Neural cell (in vitro differentiated cells): ENCODE measurements around the gene SPTB. TPM values are rescaled to one million over a fixed set of nuclear protein-coding genes. Genes with fewer than 3 reads are reported as not detected.

ENCODE experiments used
- H2AFZ ChIP-seq: fragments of 200-600, 300-800 bp; sonication (generic), shearing (Covaris generic); 2 replicates; pipeline ENCODE4 v1.6.0; 2014; ENCODE audit warnings: low read depth, mild to moderate bottlenecking, antibody characterized with exemption, low read length, moderate library complexity
- H3F3A ChIP-seq: fragments of 200-600 bp; shearing (Covaris generic); 2 replicates; pipeline ENCODE4 v1.6.1; 2016; ENCODE audit warnings: mild to moderate bottlenecking, moderate library complexity, mixed read lengths, antibody characterized with exemption, low read length; ENCODE audit not compliant: insufficient read depth, poor library complexity, severe bottlenecking
- H3K27ac ChIP-seq: fragments of 200-600, 300-800 bp; sonication (generic), shearing (Covaris generic); 2 replicates; pipeline ENCODE4 v1.5.1; 2014; ENCODE audit warnings: mild to moderate bottlenecking, low read length, moderate library complexity
- H3K27me3 ChIP-seq: fragments of 300-800, 200-600 bp; sonication (generic), shearing (Covaris generic); 2 replicates; pipeline ENCODE4 v1.6.0; 2014; ENCODE audit warnings: mild to moderate bottlenecking, low read depth, low read length, moderate library complexity; ENCODE audit not compliant: insufficient read depth
- H3K36me3 ChIP-seq: fragments of 300-800, 200-600 bp; sonication (generic), shearing (Covaris generic); 2 replicates; pipeline ENCODE4 v1.5.1; 2014; ENCODE audit warnings: mild to moderate bottlenecking, antibody characterized with exemption, low read length, moderate library complexity; ENCODE audit not compliant: insufficient read depth
- H3K4me2 ChIP-seq: fragments of 300-800, 200-600 bp; sonication (generic), shearing (Covaris generic); 2 replicates; pipeline ENCODE4 v1.6.0; 2014; ENCODE audit warnings: mild to moderate bottlenecking, low read length
- H3K4me3 ChIP-seq: fragments of 300-800, 200-600 bp; sonication (generic), shearing (Covaris generic); 2 replicates; pipeline ENCODE4 v1.5.1; 2014; ENCODE audit warnings: mild to moderate bottlenecking, low read length, moderate library complexity
- H3K79me2 ChIP-seq: fragments of 200-600 bp; shearing (Covaris generic); replicated peaks from 2 replicates; pipeline ENCODE4 v1.6.0; 2014; ENCODE audit warnings: mild to moderate bottlenecking, low read length, moderate library complexity; ENCODE audit not compliant: insufficient read depth
- H3K9ac ChIP-seq: fragments of 300-800, 200-600 bp; sonication (generic), shearing (Covaris generic); 2 replicates; pipeline ENCODE4 v1.6.1; 2016; ENCODE audit warnings: mild to moderate bottlenecking, low read length, mixed read lengths
- H3K9me2 ChIP-seq: fragments of 200-600 bp; shearing (Covaris generic); 2 replicates; pipeline ENCODE4 v1.6.1; 2016; ENCODE audit warnings: mild to moderate bottlenecking, low read length, mixed read lengths; ENCODE audit not compliant: insufficient read depth
- H3K9me3 ChIP-seq: fragments of 200-600, 300-800 bp; sonication (generic), shearing (Covaris generic); 2 replicates; pipeline ENCODE4 v1.6.1; 2016; ENCODE audit warnings: mild to moderate bottlenecking, mixed run types, low read length, moderate library complexity, mixed read lengths
- H4K20me1 ChIP-seq: fragments of 200-600 bp; shearing (Covaris generic); 2 replicates; pipeline ENCODE4 v1.6.1; 2016; ENCODE audit warnings: mild to moderate bottlenecking, mixed run types; ENCODE audit not compliant: insufficient read depth
- CTCF ChIP-seq: fragments of 450-650 bp; IDR thresholded peaks from 2 replicates; pipeline ENCODE4 v1.5.1; 2014; ENCODE audit warnings: antibody characterized with exemption, mild to moderate bottlenecking, moderate library complexity; ENCODE audit not compliant: poor library complexity, severe bottlenecking
- EP300 ChIP-seq: fragments of 450-650 bp; conservative IDR thresholded peaks from 2 replicates; pipeline ENCODE4 v1.6.1; 2014; ENCODE audit warnings: antibody characterized with exemption, mild to moderate bottlenecking, moderate library complexity; ENCODE audit not compliant: poor library complexity, severe bottlenecking
- EZH2 ChIP-seq: fragments of 200-600, 300-800 bp; shearing (Covaris generic), sonication (generic); IDR thresholded peaks from 2 replicates; pipeline ENCODE4 v1.6.1; 2014; ENCODE audit warnings: antibody characterized with exemption, low read length, borderline replicate concordance, mild to moderate bottlenecking; ENCODE audit not compliant: insufficient read depth, poor library complexity, severe bottlenecking
- MXI1 ChIP-seq: fragments of 450-650 bp; conservative IDR thresholded peaks from 2 replicates; pipeline ENCODE4 v1.6.1; 2014; ENCODE audit warnings: antibody characterized with exemption, mild to moderate bottlenecking; ENCODE audit not compliant: poor library complexity, severe bottlenecking
- POLR2AphosphoS5 ChIP-seq: IDR thresholded peaks from 2 replicates; pipeline ENCODE4 v1.6.1; 2012
- RAD21 ChIP-seq: fragments of 450-650 bp; conservative IDR thresholded peaks from 2 replicates; pipeline ENCODE4 v1.6.1; 2014; ENCODE audit warnings: antibody characterized with exemption, mild to moderate bottlenecking, moderate library complexity
- REST ChIP-seq: IDR thresholded peaks from 2 replicates; pipeline ENCODE4 v1.6.1; 2012; ENCODE audit warnings: borderline replicate concordance
- SMC3 ChIP-seq: fragments of 450-650 bp; conservative IDR thresholded peaks from 2 replicates; pipeline ENCODE4 v1.6.1; 2014; ENCODE audit warnings: antibody characterized with exemption, mild to moderate bottlenecking, moderate library complexity; ENCODE audit not compliant: poor library complexity
- TAF1 ChIP-seq: IDR thresholded peaks from 2 replicates; pipeline ENCODE4 v1.6.1; 2012; ENCODE audit warnings: low read depth
- polyA plus RNA-seq: library from polyadenylated mRNA; depleted of rRNA; stranded (reverse); fragments of >200 nt; gene quantifications from 2 replicates; pipeline ENCODE4 v1.2.3, GENCODE V29; 2014

SPTB gene
- polyA plus RNA-seq, 1 donor from 2014 or later = 1.9 TPM

- H3K9ac ChIP-seq = no peak overlapping the region
- TF ChIP-seq RAD21 (no peak), REST (no peak), SMC3 (no peak), MXI1 (no peak), POLR2AphosphoS5 (no peak), EP300 (no peak), EZH2 (no peak), TAF1 (no peak), CTCF (no peak)
- H3K79me2 ChIP-seq = no peaks in the 10 kb centered on the region
- no peak overlapping the region for H2AFZ ChIP-seq
- no peaks in the 10 kb centered on the region for H3K9me2 ChIP-seq
- H3K4me2 ChIP-seq = no peak overlapping the region
- no peak overlapping the region for H3K4me3 ChIP-seq
- no peaks in the 10 kb centered on the region for H3F3A ChIP-seq
- no peaks in the 10 kb centered on the region for H3K36me3 ChIP-seq
- H3K27me3 ChIP-seq = no peaks in the 10 kb centered on the region
- H4K20me1 ChIP-seq = no peaks in the 10 kb centered on the region
- H3K9me3 ChIP-seq = no peaks in the 10 kb centered on the region
- H3K27ac ChIP-seq = no peak overlapping the region
Observed at GRCh38 chr14:64824471-64824870, 55.2 kb downstream of the SPTB start.

GRCh38 chr14:64823305-64823861, 56.3 kb downstream of the SPTB start:
- TF ChIP-seq CTCF (peak; percentile 75), RAD21 (peak; percentile 72), MXI1 (no peak), SMC3 (peak; percentile 78)
- no peak overlapping the region for H2AFZ ChIP-seq
- H3K27me3 ChIP-seq = no peaks in the 10 kb centered on the region
- H3K36me3 ChIP-seq = no peaks in the 10 kb centered on the region
- no peaks in the 10 kb centered on the region for H3K9me3 ChIP-seq
- no peaks in the 10 kb centered on the region for H3K79me2 ChIP-seq
- no peak overlapping the region for H3K27ac ChIP-seq
- no peak overlapping the region for H3K4me3 ChIP-seq
- no peak overlapping the region for H3K9ac ChIP-seq
- H3K4me2 ChIP-seq = no peak overlapping the region
- no peaks in the 10 kb centered on the region for H3F3A ChIP-seq
- no peaks in the 10 kb centered on the region for H3K9me2 ChIP-seq
- no peaks in the 10 kb centered on the region for H4K20me1 ChIP-seq
